ENCODE data around the gene NUP214. TPM values are rescaled to one million over a fixed set of nuclear protein-coding genes. Genes with fewer than 3 reads are reported as not detected.

Gene NUP214
- total RNA-seq, 4 donors from 2014 or later = 25.8 to 68.2 (median 36.9) TPM

DNA sequence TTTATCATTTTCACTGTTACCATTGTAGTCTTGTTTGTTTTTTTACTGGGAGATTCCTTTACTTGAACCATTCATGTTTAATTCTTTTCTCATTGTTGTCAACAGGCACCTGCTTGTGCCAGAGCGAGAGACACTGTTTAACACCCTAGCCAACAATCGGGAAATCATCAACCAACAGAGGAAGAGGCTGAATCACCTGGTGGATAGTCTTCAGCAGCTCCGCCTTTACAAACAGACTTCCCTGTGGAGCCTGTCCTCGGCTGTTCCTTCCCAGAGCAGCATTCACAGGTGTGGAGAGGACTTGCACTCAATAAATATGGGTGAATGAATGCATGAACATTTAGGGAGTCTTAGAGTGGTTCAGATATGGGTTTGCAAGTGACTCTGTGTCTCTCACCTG lies 37.5 kb downstream of the NUP214 start:
- TF ChIP-seq EP300 (IDR thresholded peaks at IDR 0.05) = no peak
- no peak for TF ChIP-seq POLR2AphosphoS5 (IDR thresholded peaks at IDR 0.05)
- TF ChIP-seq POLR2A (IDR thresholded peaks at IDR 0.05) = no peak
- TF ChIP-seq, protein P1, sequence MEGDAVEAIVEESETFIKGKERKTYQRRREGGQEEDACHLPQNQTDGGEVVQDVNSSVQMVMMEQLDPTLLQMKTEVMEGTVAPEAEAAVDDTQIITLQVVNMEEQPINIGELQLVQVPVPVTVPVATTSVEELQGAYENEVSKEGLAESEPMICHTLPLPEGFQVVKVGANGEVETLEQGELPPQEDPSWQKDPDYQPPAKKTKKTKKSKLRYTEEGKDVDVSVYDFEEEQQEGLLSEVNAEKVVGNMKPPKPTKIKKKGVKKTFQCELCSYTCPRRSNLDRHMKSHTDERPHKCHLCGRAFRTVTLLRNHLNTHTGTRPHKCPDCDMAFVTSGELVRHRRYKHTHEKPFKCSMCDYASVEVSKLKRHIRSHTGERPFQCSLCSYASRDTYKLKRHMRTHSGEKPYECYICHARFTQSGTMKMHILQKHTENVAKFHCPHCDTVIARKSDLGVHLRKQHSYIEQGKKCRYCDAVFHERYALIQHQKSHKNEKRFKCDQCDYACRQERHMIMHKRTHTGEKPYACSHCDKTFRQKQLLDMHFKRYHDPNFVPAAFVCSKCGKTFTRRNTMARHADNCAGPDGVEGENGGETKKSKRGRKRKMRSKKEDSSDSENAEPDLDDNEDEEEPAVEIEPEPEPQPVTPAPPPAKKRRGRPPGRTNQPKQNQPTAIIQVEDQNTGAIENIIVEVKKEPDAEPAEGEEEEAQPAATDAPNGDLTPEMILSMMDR (IDR thresholded peaks at IDR 0.05) = no peak
- Histone ChIP-seq H3K27me3 (no peaks in the 10 kb centered on the region), H3K4me1 (no peaks in the 10 kb centered on the region), H3K27ac (no peak overlapping the region), H3K36me3 (peaks cover 10 to 98% of the 10 kb centered on the region in 2 donors), H3K4me3 (no peak overlapping the region), H3K9me3 (no peaks in the 10 kb centered on the region)
- ATAC-seq = no peak
- WGBS, 2 donors (ENCODE audit: low coverage in 1 of 2) = 70 to 90% methylated on average over 2 of the region's 4 CpGs

DNA sequence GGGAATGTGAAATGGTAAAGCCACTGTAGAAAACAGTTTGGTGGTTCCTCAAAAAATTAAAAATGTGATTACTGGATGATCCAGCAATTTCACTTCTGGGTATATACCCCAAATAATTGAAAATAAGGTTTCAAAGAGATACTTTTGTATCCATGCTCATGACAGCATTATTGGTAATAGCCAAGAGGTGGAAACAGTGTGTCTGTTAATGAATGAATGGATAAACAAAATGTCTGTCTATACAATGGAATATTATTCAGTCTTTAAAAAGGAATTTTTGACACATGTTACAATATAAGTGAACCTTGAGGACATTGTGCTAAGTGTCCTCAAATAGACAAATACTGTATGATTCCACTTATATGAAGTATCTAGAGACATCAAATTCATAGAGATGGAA lies 40.1 kb downstream of the NUP214 start:
- H3K4me1 ChIP-seq = no peaks in the 10 kb centered on the region
- no peaks in the 10 kb centered on the region for H3K9me3 ChIP-seq
- H3K4me3 ChIP-seq = no peak overlapping the region
- peaks cover 10 to 96% of the 10 kb centered on the region in 2 donors for H3K36me3 ChIP-seq
- TF ChIP-seq POLR2AphosphoS5 (IDR thresholded peaks at IDR 0.05) (no peak), POLR2A (IDR thresholded peaks at IDR 0.05) (no peak), EP300 (IDR thresholded peaks at IDR 0.05) (no peak)
- TF ChIP-seq, protein P1 (IDR thresholded peaks at IDR 0.05) = no peak
- H3K27me3 ChIP-seq = no peaks in the 10 kb centered on the region
- H3K27ac ChIP-seq = no peak overlapping the region
- ATAC-seq = no peak

DNA sequence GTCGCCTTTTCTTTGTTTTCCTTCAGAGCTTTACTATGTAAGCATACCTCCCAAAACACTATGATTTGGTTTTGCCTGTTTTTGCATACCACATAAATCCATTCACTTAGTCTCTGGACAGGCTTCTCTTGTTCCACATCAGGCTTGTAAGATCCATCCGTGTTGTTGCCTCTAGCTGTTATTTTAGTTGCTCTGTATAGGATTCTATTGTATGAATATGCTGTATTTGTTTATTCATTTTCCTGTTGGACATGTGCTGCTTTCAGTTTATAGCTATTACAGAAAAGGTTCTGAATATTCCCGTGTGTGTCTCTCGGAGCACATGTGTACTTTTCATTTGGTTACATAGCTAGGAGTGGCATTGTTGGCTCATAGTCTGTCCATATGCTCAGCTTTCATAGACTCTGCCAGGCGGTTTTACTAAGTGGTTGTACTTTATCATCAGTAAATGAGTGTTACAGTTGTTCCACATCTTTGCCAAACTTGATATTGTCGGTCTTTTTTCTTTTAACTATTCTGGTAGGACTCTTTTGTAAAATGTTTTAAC lies 41.8 kb downstream of the NUP214 start:
- ATAC-seq = no peak
- no peaks in the 10 kb centered on the region for H3K4me1 ChIP-seq
- H3K36me3 ChIP-seq = peaks cover 10 to 90% of the 10 kb centered on the region in 2 donors
- no peaks in the 10 kb centered on the region for H3K9me3 ChIP-seq
- no peak for TF ChIP-seq POLR2A (IDR thresholded peaks at IDR 0.05)
- TF ChIP-seq POLR2AphosphoS5 (IDR thresholded peaks at IDR 0.05) = no peak
- no peak for TF ChIP-seq EP300 (IDR thresholded peaks at IDR 0.05)
- TF ChIP-seq, protein P1 (IDR thresholded peaks at IDR 0.05) = no peak
- no peak overlapping the region for H3K27ac ChIP-seq
- no peak overlapping the region for H3K4me3 ChIP-seq
- 52 to 55% methylated on average over 5 to 6 of the region's 6 CpGs for WGBS, 2 donors (ENCODE audit: low coverage in 1 of 2)
- no peaks in the 10 kb centered on the region for H3K27me3 ChIP-seq

DNA sequence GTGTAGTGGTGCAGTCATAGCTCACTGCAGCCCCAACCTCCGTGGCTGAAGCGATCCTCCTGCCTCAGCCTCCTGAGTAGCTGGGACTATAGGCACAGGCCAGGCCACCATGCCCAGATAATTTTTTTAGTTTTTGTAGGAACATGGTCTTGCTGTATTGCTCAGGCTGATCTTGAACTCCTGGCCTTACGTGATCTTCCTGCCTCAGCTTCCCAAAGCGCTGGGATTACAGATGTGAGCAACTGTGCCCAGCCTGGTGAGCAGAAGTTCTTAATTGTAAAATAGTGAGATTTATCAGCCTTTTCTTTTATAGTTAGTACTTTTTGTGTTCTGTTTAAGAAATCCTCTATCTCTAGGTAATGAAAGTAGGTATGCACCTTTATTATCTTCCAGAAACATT lies 42.5 kb downstream of the NUP214 start:
- 84 to 93% methylated on average over 2 to 4 of the region's 4 CpGs for WGBS, 2 donors (ENCODE audit: low coverage in 1 of 2)
- no peak for ATAC-seq
- TF ChIP-seq, protein P1 (IDR thresholded peaks at IDR 0.05) = no peak
- TF ChIP-seq POLR2A (IDR thresholded peaks at IDR 0.05) (no peak), EP300 (IDR thresholded peaks at IDR 0.05) (no peak), POLR2AphosphoS5 (IDR thresholded peaks at IDR 0.05) (no peak)
- no peak overlapping the region for H3K27ac ChIP-seq
- H3K4me3 ChIP-seq = no peak overlapping the region
- peaks cover 10 to 89% of the 10 kb centered on the region in 2 donors for H3K36me3 ChIP-seq
- no peaks in the 10 kb centered on the region for H3K4me1 ChIP-seq
- H3K27me3 ChIP-seq = no peaks in the 10 kb centered on the region
- H3K9me3 ChIP-seq = no peaks in the 10 kb centered on the region

DNA sequence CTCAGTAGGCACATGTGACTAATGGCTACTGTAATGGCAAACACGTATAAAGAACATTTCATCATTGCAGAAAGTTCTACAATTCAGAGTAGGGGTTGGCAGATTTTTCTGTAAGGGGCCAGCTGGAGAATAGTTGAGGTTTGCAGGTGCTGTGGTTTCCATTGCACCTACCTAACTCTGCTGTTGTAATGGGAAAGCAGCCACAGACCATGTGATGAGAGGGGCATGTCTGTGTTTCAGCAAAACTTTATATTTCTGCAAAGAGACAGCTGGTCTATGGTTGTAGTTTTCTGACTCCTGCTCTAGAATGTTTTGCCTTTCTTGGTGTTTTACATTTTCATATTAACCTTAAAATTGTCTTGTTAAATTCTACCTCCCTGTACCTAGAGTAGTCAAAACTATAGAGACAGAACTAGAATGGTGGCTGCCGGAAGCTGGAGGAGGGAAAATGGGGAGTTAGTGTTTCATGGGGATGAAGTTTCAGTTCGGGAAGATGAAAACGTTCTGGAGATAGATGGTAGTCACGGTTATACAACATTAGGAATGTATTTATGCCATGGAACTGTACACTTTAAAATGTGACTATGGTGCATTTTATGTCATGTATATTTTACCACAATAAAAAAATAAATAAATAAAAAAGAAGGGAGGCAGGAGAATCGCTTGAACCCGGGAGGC lies 44.3 kb downstream of the NUP214 start:
- Histone ChIP-seq H3K9me3 (no peaks in the 10 kb centered on the region), H3K4me3 (no peak overlapping the region), H3K36me3 (peaks cover 3 to 87% of the 10 kb centered on the region in 2 donors), H3K27me3 (no peaks in the 10 kb centered on the region), H3K27ac (no peak overlapping the region), H3K4me1 (no peaks in the 10 kb centered on the region)
- 77 to 83% methylated on average over 7 of the region's 7 CpGs for WGBS, 2 donors (ENCODE audit: low coverage in 1 of 2)
- TF ChIP-seq POLR2AphosphoS5 (IDR thresholded peaks at IDR 0.05) (no peak), EP300 (IDR thresholded peaks at IDR 0.05) (no peak), POLR2A (IDR thresholded peaks at IDR 0.05) (no peak)
- TF ChIP-seq, protein P1 (IDR thresholded peaks at IDR 0.05) = no peak
- no peak for ATAC-seq

Data from gastroesophageal sphincter (tissue), 4 donors.